Hematopoietic multipotent progenitor cell (in vitro differentiated cells): Measurements from ENCODE around the gene MYO5B. TPM values are rescaled to one million over a fixed set of nuclear protein-coding genes. Genes with fewer than 3 reads are reported as not detected.
A peak's percentile ranks its signal among the peaks of the same experiment; 100 is the strongest.

ENCODE experiments used
- DNase-seq, 3 donors: peaks; one replicate each; pipeline ENCODE4 v3.0.0-alpha.2; 2011 to 2015; ENCODE audit warnings: low read depth in 2 of 3, low spot score in 2 of 3
- total RNA-seq: library from RNA; depleted of rRNA; stranded (reverse); fragments of >200 nt; gene quantifications from one replicate; pipeline ENCODE4 v1.2.3, GENCODE V29; 2012

The MYO5B gene
- total RNA-seq, 1 donor, result under 0.01 TPM

DNA sequence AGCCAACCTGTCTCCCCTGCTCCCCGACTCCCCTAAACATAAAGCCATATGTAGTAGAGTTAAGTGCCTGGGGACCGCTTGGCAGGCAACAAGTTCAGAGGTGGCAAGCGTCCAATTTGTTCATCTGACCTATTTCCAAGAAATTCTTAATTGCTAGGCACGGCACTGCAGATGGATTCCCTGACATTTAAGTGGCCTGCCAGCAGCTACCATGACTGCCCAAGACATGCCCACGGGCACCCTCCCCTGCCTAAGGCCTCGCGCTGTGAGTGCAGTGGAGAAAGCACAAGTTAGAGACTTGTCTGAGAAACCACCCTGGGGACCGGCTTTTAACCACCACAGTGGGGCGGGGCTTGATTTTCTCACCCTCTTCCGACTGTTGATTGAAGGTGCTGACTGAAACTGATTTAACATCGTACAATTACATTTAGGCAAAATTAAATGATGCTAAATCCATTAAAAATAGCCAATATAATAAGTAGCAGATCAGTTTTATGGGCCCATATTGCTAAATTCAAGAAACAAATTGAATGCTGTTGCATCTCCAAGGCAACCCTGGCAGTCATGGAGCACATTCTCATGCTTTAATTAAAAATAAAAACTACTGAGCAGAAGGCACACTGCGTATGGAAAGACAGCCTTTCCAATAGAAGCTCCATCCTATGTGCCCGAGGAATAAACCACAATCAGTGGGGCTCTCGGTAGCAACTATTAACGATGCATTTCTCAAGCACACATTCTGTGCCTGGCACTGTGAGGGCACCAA is 218.0 kb downstream of the MYO5B start:
- DNase-seq, result no peak

DNA sequence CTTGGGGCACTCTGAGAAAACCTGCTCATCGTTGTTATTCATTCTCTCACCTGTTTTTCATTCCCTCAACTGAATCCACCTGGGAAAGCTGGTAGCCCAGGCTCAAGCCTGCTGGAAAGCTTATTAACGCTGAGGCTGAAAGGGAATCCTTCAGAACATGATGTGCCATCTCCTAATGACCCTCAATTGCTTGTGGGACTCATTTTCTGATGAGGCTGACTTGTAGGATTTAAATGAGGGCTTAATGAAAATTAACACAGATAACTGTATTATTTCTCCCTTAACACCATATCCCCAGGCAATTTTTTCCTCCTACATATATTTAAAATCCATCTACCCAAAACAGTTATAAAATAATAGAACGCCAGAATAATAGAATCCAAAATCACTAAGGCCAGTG is 218.9 kb downstream of the MYO5B start:
- DNase-seq, result no peak

DNA sequence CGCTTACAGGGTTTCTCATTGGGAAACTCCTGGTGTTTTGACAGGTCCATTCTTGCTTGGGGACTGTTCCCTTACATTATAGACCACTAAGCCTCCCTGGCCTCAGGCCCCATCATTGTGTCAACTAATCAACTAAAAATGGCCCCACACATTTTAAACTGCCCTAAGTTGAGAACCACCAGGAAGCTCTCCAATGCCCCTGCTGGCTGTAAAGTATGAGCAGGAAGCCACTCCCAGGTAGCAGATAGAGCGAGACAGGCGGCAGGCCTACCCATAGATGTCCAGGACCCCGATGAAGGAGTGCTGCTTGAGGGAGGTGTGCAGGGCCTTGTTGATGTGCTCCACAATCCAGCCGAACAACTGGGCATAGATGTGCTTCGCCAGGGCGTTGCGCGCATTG is 220.9 kb downstream of the MYO5B start:
- DNase-seq, result no peak

DNA sequence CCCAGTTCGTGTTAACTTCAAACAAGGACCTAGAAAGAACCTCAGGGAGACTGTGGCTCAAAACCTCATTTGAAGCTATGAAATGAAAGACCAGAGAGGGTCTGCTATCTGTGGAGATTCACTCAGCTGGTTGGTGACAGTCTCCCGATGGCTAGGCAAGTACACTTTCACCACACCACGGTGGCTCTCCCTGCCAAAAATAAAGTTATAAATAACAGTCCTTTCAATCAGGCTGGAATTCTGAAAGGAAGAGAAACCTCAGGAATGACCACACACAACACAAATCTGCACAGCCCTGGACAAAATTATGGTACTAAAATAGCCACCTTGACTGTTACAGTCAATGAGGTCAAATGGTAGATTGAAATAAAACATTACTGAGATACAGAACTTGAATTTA is 221.4 kb downstream of the MYO5B start:
- no peak for DNase-seq

DNA sequence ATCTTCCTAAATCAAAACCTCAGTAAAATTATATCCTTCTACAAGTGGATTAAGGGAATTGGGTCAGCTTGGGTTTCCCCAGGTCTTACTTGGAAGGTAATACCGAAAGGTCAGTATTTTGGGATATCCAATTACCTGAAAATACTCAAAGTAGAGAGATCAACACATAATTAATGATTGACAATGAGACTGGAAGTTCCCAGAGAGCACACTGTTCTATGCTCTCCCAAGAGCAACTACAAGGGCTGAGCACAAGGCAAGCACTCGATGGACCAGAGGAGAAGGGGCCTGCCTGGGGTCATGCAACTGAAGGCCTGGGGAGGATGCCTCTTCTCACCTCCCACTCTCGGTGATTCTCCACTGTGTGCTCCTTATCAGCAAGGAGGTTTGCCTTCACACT is 222.4 kb downstream of the MYO5B start:
- no peak for DNase-seq

DNA sequence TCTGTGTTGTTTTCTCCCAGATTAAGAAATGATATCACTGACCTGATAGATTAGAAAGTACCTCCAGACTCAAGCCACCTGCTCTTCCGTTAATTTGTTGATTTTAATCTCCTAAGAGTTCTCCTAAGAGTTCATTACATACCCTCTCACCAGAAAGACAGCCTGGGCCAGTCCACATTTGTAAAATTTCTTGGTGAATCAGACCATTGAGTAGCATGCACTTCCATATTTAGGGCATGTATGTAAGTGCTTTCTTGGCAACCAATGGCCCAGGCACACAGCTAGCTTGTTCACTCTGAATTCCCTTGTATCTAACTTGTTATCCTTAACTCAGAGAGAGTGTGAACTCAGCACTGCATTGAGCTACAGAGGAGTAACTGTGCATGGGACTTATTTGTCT is 223.5 kb downstream of the MYO5B start:
- no peak for DNase-seq

DNA sequence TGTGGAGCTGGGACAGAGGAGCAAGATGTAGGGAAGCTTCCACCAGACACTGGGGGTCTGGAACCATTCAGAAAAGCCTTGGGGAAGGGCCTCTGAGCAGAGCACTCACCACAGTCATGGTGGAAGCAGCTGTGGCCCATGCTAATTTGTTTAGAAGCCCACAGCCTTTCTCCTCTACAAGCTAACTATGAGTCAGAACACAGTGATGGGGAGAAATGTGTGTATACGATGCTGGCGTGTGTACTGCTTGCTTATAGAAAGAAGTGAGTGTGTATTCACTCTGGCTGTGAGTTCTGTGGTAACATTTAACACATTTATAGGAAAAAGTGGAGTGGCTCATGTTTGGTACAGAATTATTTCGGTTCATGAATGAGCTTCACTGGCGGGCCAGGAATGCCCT is 224.6 kb downstream of the MYO5B start:
- no peak for DNase-seq

DNA sequence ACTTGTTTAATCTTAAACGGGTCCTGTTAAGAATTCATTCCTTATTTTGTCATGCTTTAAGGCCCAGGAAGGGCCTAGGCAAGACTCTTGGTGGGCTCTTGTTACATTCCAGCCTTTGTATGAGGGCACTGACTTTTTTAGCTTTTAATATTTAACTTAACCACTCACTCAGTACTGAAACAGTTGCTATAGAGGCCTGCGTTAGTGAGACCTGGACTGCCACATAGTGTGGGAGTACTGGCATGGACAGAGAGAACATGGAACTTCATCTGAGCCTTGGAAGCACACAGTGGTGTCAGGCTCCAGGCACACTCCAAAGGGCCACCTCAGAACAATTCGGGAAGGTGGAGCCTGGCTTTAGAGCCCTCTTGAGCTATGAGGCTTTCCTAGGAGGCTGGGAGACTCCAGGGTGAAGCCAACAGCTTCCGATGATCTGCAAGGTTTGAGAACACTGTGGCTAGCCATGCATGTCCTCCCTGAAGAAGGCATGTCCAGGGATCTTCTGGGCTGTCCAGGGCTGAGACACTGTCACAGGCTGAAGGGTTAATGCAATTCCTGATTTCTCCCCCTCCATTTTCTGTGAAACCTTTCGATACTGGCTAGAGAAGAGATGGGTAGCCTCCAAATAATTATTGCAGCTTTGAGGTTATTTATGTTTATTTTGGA is 226.2 kb downstream of the MYO5B start:
- DNase-seq, result no peak

DNA sequence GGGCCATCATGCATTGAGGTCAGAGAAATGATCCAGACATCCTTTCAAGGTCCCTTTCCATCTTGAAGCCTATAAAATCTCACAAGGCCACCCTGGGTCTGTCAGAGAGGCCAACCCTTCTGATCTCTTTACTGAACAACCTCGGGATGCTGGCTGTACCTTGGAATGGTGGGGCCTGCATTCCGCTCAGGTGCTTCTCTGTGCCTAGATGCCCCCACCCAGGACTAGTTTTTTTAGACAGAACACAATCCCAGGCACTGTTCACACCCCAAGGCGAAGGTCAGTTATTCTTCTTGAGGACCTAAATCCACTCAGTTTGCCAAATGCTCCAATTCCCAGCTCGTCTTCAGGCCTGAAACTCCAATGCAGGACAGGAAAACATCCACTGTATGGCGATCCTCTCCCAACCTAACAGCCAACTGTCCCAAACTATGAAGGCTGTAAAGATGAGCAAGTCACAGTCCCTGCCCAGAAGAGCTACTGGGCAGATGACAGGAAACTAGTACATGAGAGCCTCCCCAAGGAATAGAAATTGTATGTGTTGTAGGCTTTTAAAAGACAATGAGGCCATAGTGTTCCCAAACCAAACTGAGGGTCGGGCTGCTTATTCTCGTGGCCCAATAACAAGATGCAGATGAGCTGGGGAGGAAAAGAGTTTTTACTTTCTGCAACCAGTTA is 227.2 kb downstream of the MYO5B start:
- no peak for DNase-seq

DNA sequence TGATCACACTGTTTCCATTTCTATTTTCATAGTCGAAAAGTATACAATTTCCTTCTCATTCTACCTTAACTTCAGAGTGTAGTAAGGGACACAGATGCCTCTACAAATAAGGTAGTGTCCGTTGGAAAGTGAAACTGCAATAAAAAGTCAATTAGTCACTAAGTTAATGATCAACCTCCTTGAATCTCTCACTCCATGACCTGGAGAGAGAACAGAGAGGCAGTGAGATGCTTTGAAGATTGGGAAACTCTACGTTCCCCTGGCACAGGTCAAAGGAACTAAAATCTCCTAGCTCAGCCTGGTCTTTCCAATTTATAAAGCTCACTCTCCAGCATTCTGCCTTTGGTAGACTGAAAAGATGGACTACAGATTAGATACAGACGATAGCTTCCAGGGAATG is 227.8 kb downstream of the MYO5B start:
- no peak for DNase-seq

DNA sequence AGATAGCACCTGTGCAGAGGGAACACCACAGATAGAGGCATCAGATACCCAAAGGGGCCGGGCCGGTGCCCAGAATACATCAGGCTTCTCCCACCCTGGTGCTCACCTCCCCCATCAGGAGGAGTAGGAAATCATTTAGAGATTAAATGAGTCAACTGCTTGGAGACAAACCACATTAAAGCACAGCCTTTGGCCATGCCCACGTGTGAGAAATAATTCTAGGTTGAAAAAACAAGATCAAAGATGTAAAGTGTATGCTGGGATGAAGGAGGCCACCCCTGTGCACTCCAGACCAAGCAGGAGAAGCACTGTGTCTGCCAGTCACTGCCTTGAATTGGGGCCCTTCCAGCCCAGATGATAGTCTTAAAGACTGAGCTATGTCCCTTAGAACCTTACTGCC is 228.9 kb downstream of the MYO5B start:
- no peak for DNase-seq

DNA sequence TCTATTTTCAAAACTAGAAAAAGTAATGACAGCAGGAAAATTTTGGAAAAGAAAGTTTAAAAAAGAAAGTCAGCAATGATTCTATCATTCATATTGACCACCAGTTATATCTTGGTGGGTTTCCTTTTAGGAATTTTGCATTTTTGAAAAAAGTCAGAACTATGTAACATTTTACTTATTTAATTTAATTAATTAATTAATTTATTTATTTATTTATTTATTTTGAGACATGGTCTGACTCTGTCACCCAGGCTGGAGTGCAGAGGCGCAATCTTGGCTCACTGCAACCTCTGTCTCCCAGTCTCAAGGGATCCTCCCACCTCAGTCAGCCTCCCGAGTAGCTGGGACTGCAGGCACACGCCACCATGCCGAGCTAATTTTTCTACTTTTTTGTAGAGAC is 231.7 kb downstream of the MYO5B start:
- no peak for DNase-seq

DNA sequence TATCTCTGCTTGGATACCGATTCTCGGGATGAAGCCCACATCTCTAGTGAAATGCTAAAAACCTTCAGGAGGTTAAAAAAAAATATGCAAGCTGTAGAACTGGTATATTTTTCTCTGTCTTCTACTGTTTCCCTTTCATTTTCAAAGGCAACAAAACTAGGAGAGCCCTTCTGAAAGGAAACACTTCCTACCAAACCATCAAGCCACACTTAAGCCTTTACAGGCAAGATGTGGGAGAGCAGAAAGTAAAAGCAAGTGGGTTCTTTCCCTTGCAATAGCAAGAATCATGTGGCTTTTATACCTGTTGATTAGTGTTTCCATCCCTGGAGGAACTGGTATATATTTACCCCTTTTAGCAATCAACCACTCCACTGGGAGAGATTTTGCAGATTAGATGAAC is 233.7 kb downstream of the MYO5B start:
- no peak for DNase-seq

DNA sequence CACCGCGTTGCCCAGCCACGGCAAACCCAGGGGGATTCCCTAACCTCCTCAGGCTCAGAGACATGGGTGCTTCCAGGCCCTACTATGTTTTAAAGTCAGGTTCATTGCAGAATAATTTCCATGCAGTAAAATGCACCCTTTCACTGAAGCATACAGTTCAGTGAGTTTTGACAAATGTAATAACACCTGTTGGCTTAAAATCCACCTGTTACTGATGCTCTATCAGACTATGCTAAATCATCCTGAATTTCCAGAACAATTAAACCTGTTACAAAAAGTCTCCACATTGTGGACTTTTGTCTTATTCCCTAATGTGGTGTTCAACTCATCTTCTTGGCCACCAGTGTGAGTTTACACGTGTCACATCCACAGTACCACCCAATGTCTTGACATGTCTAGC is 234.6 kb downstream of the MYO5B start:
- no peak for DNase-seq

DNA sequence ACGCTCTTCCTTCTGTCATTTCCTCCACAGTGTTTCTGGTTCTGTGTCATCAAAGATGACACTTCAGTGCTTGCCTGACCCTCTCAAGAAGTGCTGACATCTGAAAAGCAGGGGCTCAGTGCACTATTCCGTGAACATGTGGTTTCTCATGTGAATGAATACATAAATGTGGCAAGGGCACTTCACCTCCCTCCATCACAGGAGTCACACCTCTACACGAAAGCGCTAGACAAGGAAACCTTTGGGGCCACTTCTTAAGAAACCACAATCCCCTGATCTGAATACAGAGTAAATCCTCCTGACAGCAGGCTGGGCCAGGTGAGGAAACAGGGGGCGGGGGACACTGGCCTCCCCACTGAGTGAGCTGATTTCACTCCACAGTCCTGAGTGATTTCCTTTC is 235.8 kb downstream of the MYO5B start:
- no peak for DNase-seq

DNA sequence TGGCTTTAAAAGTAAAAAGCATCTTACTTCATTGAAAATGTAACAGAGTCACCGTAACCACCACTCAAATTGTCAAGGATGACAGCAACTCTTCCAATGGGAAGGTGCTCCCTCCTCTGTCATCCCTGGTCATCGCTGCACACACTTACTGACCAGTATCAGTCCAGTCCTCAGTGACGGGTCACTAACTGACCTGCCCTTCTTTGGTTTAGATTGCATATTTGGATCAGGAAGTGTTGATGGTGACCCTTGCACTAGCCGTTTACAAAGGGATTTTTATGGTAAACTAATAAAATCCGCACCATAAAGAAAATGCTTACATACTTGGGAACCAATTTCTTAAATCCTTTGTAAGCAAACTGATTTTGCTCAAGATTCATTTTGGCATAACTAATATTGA is 239.7 kb downstream of the MYO5B start:
- DNase-seq, result no peak

DNA sequence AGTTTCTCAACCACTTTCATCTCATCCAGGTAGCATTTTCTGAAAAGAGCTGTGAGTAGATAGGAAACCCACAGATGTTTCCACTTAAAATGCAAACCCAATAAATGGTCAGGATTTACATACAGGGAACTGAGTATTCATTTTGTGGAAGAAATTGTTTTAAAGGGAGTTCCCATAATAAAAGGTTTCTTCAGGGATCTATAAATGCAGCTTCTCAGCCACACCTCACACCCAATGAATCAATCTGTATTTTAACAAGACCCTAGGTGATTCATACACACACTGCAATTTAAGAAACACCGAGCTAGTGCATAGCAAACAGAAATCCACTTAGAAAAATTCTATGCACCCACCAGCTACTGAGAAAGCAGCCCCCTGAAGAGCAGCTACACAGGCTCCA is 241.6 kb downstream of the MYO5B start:
- DNase-seq, result no peak

DNA sequence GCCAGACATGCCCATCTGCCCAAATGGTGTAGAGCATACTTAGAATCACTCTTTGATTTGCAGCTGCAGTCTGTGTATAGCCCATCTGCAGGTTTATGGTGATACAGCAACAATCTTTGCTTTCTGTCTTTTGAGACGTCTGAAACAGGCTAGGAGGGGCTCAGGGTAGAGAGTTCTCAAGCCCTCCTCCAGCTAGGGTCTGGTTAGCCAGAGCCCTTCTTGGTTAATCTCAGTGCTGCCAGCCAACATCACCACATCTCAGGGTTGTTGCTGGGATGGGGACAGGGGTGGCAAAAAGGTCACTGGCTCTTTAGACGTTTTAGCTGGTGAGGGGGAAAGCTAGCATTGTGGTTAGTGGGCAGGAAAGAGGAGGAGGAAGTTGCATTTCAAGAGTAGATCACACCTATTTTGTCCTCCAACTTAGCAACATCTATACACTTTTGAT is 245.0 kb downstream of the MYO5B start:
- peak in 1 of 3 donors; percentile 17 for DNase-seq

DNA sequence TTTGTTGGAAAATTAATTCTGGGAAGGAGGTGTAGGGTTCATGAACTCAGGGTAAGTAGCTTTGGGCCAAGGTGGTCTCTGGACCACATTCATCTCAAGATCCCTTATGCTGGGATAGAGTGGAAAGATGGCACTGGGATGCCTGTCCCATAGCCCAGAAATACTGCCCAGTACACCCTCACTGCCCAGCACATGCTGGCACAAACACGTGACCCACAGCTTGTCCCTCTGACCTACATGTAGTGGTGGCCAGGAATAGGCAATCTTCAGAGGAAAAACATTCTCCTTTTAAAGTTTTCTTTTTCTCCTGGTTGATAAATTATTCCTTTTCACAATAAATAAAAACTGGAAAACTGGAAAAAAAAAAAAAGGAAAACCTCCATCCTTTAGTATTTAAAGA is 246.0 kb downstream of the MYO5B start:
- DNase-seq, result no peak

DNA sequence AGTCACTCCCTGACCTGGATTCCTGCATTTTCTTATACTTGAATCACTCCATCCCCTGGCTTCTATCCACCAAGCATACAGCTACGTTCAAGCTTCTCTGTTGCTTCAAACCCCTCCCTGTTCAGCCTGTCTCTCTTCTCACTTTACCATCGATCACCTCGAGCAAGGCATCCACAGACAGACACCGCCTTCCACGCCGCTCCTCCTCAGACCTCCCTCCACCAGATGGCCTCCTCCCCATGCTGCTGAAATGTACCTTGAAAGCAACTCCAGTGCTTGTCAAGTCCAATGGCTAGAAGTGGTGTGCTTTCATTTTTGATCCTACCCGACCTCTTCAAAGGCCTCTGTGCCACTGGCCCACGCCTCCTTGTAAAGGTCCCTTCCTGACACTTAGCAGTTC is 250.3 kb downstream of the MYO5B start:
- DNase-seq, result no peak

DNA sequence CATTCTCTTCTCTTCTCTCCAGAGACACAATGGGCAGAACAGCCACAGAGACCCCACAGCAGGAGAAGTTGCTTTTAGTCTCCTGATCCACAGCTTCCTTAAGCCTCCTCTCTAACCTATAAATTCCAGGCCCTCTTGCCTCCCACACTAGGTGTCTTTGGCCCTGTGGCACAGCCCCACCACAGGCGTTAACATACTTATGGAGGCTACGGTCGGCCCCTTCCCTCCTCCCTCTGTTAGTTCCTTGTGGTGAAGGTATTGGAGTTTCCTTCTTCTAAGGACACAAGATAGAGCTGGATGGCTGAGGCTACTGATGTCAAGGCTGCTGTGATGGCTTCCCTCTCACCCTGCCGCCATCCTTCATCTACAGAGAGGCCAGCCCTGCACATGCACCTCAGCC is 258.1 kb downstream of the MYO5B start:
- DNase-seq, result no peak

DNA sequence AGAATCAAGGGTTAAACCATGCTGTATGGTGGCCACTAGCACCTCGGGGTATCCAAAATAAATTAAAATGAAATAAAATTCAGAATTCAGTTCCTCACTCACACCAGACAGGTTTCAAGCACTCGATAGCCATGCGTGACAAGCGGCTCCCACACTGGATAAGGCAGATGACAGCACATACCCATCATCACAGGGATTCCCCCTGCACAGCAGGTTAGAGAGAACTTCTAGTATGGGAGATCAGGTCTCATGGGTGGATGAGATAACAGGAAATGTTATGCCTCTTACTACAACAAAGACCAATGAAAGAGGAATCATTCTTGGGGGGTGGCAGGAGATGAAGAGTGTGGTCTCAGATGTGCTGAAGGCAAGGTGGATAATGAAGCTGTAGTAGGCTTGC is 259.7 kb downstream of the MYO5B start:
- DNase-seq, result no peak
